Activated CD8-positive, alpha-beta T cell treated with anti-CD3 and anti-CD28 coated beads, Interleukin-2, amount 10 ng/mL, durations not matched to agents 7 days and 5 days (primary cell): ENCODE measurements around the gene PXDN. TPM values are rescaled to one million over a fixed set of nuclear protein-coding genes. Genes with fewer than 3 reads are reported as not detected.
"Not testable (repeated sequence)": the region's sequence is repeated elsewhere in the genome, so short reads cannot be mapped to it uniquely, and the experiment has no call there.

Experiments used
- ATAC-seq: fragments of 150-1000 bp; cut with Tn5 transposase; one replicate; pipeline ENCODE4 v1.10.0; 2021; ENCODE audit warnings: moderate library complexity
- CTCF ChIA-PET: fragments of 350-600 bp; sonication (Branson Sonifier 250); formaldehyde crosslinking; loops from one replicate; lab custom pipeline; 2021; ENCODE audit warnings: antibody characterized with exemption; lab: Charles Lee
- POLR2A ChIA-PET: fragments of 350-600 bp; sonication (Branson Sonifier 250); formaldehyde crosslinking; loops from one replicate; lab custom pipeline; 2021; ENCODE audit warnings: antibody characterized with exemption; lab: Charles Lee
- DNase-seq: peaks from one replicate; pipeline ENCODE4 v3.0.0-alpha.2; 2020
- H3K27ac Mint-ChIP-seq: one replicate; pipeline ENCODE4 v1.8.0; 2021; ENCODE audit warnings: mild to moderate bottlenecking, mixed read lengths
- H3K27me3 Mint-ChIP-seq: one replicate; pipeline ENCODE4 v1.8.0; 2021; ENCODE audit warnings: low read depth, mixed read lengths
- H3K36me3 Mint-ChIP-seq: one replicate; pipeline ENCODE4 v1.8.0; 2021; ENCODE audit warnings: low read depth, mixed read lengths
- H3K4me1 Mint-ChIP-seq: one replicate; pipeline ENCODE4 v1.8.0; 2021; ENCODE audit warnings: low read depth, mixed read lengths
- H3K4me3 Mint-ChIP-seq: one replicate; pipeline ENCODE4 v1.8.0; 2021; ENCODE audit warnings: mild to moderate bottlenecking, mixed read lengths
- H3K9me3 Mint-ChIP-seq: one replicate; pipeline ENCODE4 v1.8.0; 2022; ENCODE audit warnings: mixed read lengths; ENCODE audit not compliant: insufficient read depth
- total RNA-seq, 2 experiments: library from RNA; stranded (reverse); gene quantifications; one replicate each; pipeline ENCODE4 v1.2.3, GENCODE V29; 2021

The PXDN gene
- total RNA-seq, 2 experiments from 2014 or later = 0.26 to 0.92 TPM

GRCh38 chr2:1687254-1687653, 57.1 kb downstream of the PXDN start:
- POLR2A ChIA-PET = no interaction called here
- CTCF ChIA-PET = no interaction called here
- no peak overlapping the region for H3K4me3 Mint-ChIP-seq
- no peaks in the 10 kb centered on the region for H3K36me3 Mint-ChIP-seq
- no peaks in the 10 kb centered on the region for H3K27me3 Mint-ChIP-seq
- no peak for DNase-seq
- no peak overlapping the region for H3K27ac Mint-ChIP-seq
- no peak for ATAC-seq
- H3K9me3 Mint-ChIP-seq = no peaks in the 10 kb centered on the region
- no peaks in the 10 kb centered on the region for H3K4me1 Mint-ChIP-seq

- H3K9me3 Mint-ChIP-seq = no peaks in the 10 kb centered on the region
- no peak for ATAC-seq
- no peak for DNase-seq
- no peak overlapping the region for H3K4me3 Mint-ChIP-seq
- no peaks in the 10 kb centered on the region for H3K4me1 Mint-ChIP-seq
- POLR2A ChIA-PET = no interaction called here
- CTCF ChIA-PET = no interaction called here
- no peak overlapping the region for H3K27ac Mint-ChIP-seq
- no peaks in the 10 kb centered on the region for H3K36me3 Mint-ChIP-seq
- H3K27me3 Mint-ChIP-seq = no peaks in the 10 kb centered on the region
Measured at GRCh38 chr2:1686784-1687105, 57.6 kb downstream of the PXDN start.

GRCh38 chr2:1685957-1686783, 58.1 kb downstream of the PXDN start:
- no peak overlapping the region for H3K27ac Mint-ChIP-seq
- no peaks in the 10 kb centered on the region for H3K27me3 Mint-ChIP-seq
- H3K36me3 Mint-ChIP-seq = no peaks in the 10 kb centered on the region
- ChIA-PET CTCF (no interaction called here), POLR2A (no interaction called here)
- ATAC-seq (no peak), DNase-seq (no peak)
- H3K4me1 Mint-ChIP-seq = no peaks in the 10 kb centered on the region
- H3K9me3 Mint-ChIP-seq = no peaks in the 10 kb centered on the region
- H3K4me3 Mint-ChIP-seq = no peak overlapping the region

GRCh38 chr2:1685078-1685956, 59.0 kb downstream of the PXDN start:
- POLR2A ChIA-PET = no interaction called here
- no peaks in the 10 kb centered on the region for H3K27me3 Mint-ChIP-seq
- H3K27ac Mint-ChIP-seq = no peak overlapping the region
- CTCF ChIA-PET = no interaction called here
- no peak for DNase-seq
- H3K9me3 Mint-ChIP-seq = no peaks in the 10 kb centered on the region
- H3K4me1 Mint-ChIP-seq = no peaks in the 10 kb centered on the region
- no peak overlapping the region for H3K4me3 Mint-ChIP-seq
- H3K36me3 Mint-ChIP-seq = no peaks in the 10 kb centered on the region
- ATAC-seq = no peak

GRCh38 chr2:1683297-1683696, 61.0 kb downstream of the PXDN start:
- no peak for ATAC-seq
- Mint-ChIP-seq H3K27ac (no peak overlapping the region), H3K36me3 (no peaks in the 10 kb centered on the region), H3K27me3 (no peaks in the 10 kb centered on the region), H3K9me3 (no peaks in the 10 kb centered on the region), H3K4me3 (no peak overlapping the region), H3K4me1 (no peaks in the 10 kb centered on the region)
- ChIA-PET CTCF (no interaction called here), POLR2A (no interaction called here)
- DNase-seq = no peak

- POLR2A ChIA-PET = no interaction called here
Measured at GRCh38 chr2:1682181-1682440, 62.2 kb downstream of the PXDN start.

GRCh38 chr2:1681323-1682180, 62.8 kb downstream of the PXDN start:
- H3K27ac Mint-ChIP-seq = no peak overlapping the region
- ChIA-PET CTCF (no interaction called here), POLR2A (no interaction called here)
- H3K4me3 Mint-ChIP-seq = no peak overlapping the region
- DNase-seq = no peak
- no peaks in the 10 kb centered on the region for H3K4me1 Mint-ChIP-seq
- H3K36me3 Mint-ChIP-seq = no peaks in the 10 kb centered on the region
- no peaks in the 10 kb centered on the region for H3K9me3 Mint-ChIP-seq
- H3K27me3 Mint-ChIP-seq = no peaks in the 10 kb centered on the region
- no peak for ATAC-seq

More at GRCh38 chr2:1682181-1682440, 62.2 kb downstream of the PXDN start:
- Mint-ChIP-seq H3K4me3 (no peak overlapping the region), H3K9me3 (no peaks in the 10 kb centered on the region), H3K36me3 (no peaks in the 10 kb centered on the region), H3K27ac (no peak overlapping the region), H3K4me1 (no peaks in the 10 kb centered on the region), H3K27me3 (no peaks in the 10 kb centered on the region)
- DNase-seq = no peak
- no peak for ATAC-seq
- CTCF ChIA-PET = no interaction called here

- H3K36me3 Mint-ChIP-seq = no peaks in the 10 kb centered on the region
- H3K27ac Mint-ChIP-seq = no peak overlapping the region
- ATAC-seq (no peak), DNase-seq (no peak)
- H3K9me3 Mint-ChIP-seq = no peaks in the 10 kb centered on the region
- ChIA-PET CTCF (no interaction called here), POLR2A (no interaction called here)
- no peaks in the 10 kb centered on the region for H3K4me1 Mint-ChIP-seq
- H3K4me3 Mint-ChIP-seq = no peak overlapping the region
- H3K27me3 Mint-ChIP-seq = no peaks in the 10 kb centered on the region
Measured at GRCh38 chr2:1681017-1681318, 63.3 kb downstream of the PXDN start.

- H3K4me3 Mint-ChIP-seq = no peak overlapping the region
- CTCF ChIA-PET = no interaction called here
- DNase-seq = no peak
Measured at GRCh38 chr2:1680222-1681016, 63.9 kb downstream of the PXDN start.

GRCh38 chr2:1679488-1680039, 64.8 kb downstream of the PXDN start:
- H3K4me1 Mint-ChIP-seq, H3K27me3 Mint-ChIP-seq, H3K36me3 Mint-ChIP-seq, CTCF ChIA-PET, ATAC-seq, POLR2A ChIA-PET, H3K9me3 Mint-ChIP-seq, DNase-seq, H3K4me3 Mint-ChIP-seq, H3K27ac Mint-ChIP-seq: not testable (repeated sequence)

More at GRCh38 chr2:1680222-1681016, 63.9 kb downstream of the PXDN start:
- no peaks in the 10 kb centered on the region for H3K4me1 Mint-ChIP-seq
- ATAC-seq = no peak
- no peaks in the 10 kb centered on the region for H3K9me3 Mint-ChIP-seq
- H3K36me3 Mint-ChIP-seq = no peaks in the 10 kb centered on the region
- no peaks in the 10 kb centered on the region for H3K27me3 Mint-ChIP-seq
- POLR2A ChIA-PET = no interaction called here
- H3K27ac Mint-ChIP-seq = no peak overlapping the region

- DNase-seq, H3K27ac Mint-ChIP-seq, POLR2A ChIA-PET, H3K36me3 Mint-ChIP-seq, H3K27me3 Mint-ChIP-seq, ATAC-seq, H3K4me3 Mint-ChIP-seq, H3K4me1 Mint-ChIP-seq, H3K9me3 Mint-ChIP-seq, CTCF ChIA-PET: not testable (repeated sequence)
Measured at GRCh38 chr2:1679065-1679464, 65.2 kb downstream of the PXDN start.
